ENCODE data around the gene RHBDD3.

Gene RHBDD3

GRCh38 chr22:29216873-29217666, 50.7 kb downstream of the RHBDD3 start:
- DNase-seq, result peak in 1 of 2 experiments; percentile 30

GRCh38 chr22:29216011-29216872, 51.5 kb downstream of the RHBDD3 start:
- DNase-seq, result no peak

GRCh38 chr22:29215012-29215860, 52.5 kb downstream of the RHBDD3 start:
- no peak for DNase-seq

- no peak for DNase-seq
Observed at GRCh38 chr22:29214232-29214631, 53.5 kb downstream of the RHBDD3 start.

GRCh38 chr22:29213493-29213892, 54.3 kb downstream of the RHBDD3 start:
- no peak for DNase-seq

GRCh38 chr22:29212743-29213142, 55.0 kb downstream of the RHBDD3 start:
- DNase-seq, result peak in 1 of 2 experiments; percentile 27

- DNase-seq, result no peak
Observed at GRCh38 chr22:29211466-29211865, 56.3 kb downstream of the RHBDD3 start.

- no peak for DNase-seq
Observed at GRCh38 chr22:29211066-29211465, 56.7 kb downstream of the RHBDD3 start.
